MM.1S (cell line): ENCODE results near the gene FRMD1.

Experiments
- DNase-seq: peaks from one replicate; pipeline ENCODE4 v3.0.0-alpha.2; 2015
- H2AFZ ChIP-seq: fragments of 300-600 bp; sonication (generic); 2 replicates; pipeline ENCODE4 v1.6.0; 2016; ENCODE audit warnings: antibody characterized with exemption, low read length
- H3F3A ChIP-seq: fragments of 300-600 bp; sonication (generic); 2 replicates; pipeline ENCODE4 v1.6.1; 2016; ENCODE audit warnings: mild to moderate bottlenecking, antibody characterized with exemption, low read length, moderate library complexity, mixed read lengths; ENCODE audit not compliant: insufficient read depth
- H3K27ac ChIP-seq: fragments of 300-600 bp; sonication (generic); 2 replicates; pipeline ENCODE4 v1.5.1; 2016; ENCODE audit warnings: mild to moderate bottlenecking, low read length
- H3K27me3 ChIP-seq: fragments of 300-600 bp; sonication (generic); replicated peaks from 2 replicates; pipeline ENCODE4 v1.6.0; 2016; ENCODE audit warnings: low read length; ENCODE audit not compliant: insufficient read depth
- H3K36me3 ChIP-seq: fragments of 300-600 bp; sonication (generic); replicated peaks from 2 replicates; pipeline ENCODE4 v1.6.1; 2016; ENCODE audit warnings: mild to moderate bottlenecking, low read length, mixed read lengths; ENCODE audit not compliant: insufficient read depth
- H3K4me1 ChIP-seq: fragments of 300-600 bp; sonication (generic); 2 replicates; pipeline ENCODE4 v1.6.1; 2016; ENCODE audit warnings: low read length, mixed read lengths
- H3K4me2 ChIP-seq: fragments of 300-600 bp; sonication (generic); 2 replicates; pipeline ENCODE4 v1.6.0; 2016; ENCODE audit warnings: low read depth, low read length
- H3K4me3 ChIP-seq: fragments of 300-600 bp; sonication (generic); 2 replicates; pipeline ENCODE4 v1.5.1; 2016; ENCODE audit warnings: low read length, mixed read lengths
- H3K79me2 ChIP-seq: fragments of 300-600 bp; sonication (generic); 2 replicates; pipeline ENCODE4 v1.6.1; 2016; ENCODE audit warnings: mixed run types, low read length, mixed read lengths
- H3K9ac ChIP-seq: fragments of 300-600 bp; sonication (generic); 2 replicates; pipeline ENCODE4 v1.6.1; 2016; ENCODE audit warnings: low read length, mixed read lengths
- H3K9me2 ChIP-seq: fragments of 300-600 bp; sonication (generic); replicated peaks from 2 replicates; pipeline ENCODE4 v1.6.1; 2016; ENCODE audit warnings: mild to moderate bottlenecking, low read length, mixed read lengths; ENCODE audit not compliant: insufficient read depth
- H3K9me3 ChIP-seq: fragments of 300-600 bp; sonication (generic); replicated peaks from 2 replicates; pipeline ENCODE4 v1.6.1; 2016; ENCODE audit warnings: mild to moderate bottlenecking, low read length, mixed read lengths; ENCODE audit not compliant: insufficient read depth
- H4K20me1 ChIP-seq: fragments of 300-600 bp; sonication (generic); 2 replicates; pipeline ENCODE4 v1.6.1; 2016; ENCODE audit warnings: mild to moderate bottlenecking, low read length, moderate library complexity, mixed read lengths; ENCODE audit not compliant: insufficient read depth
- CTCF ChIP-seq: fragments of 300-600 bp; sonication (generic); IDR thresholded peaks from 2 replicates; pipeline ENCODE4 v1.5.1; 2016; ENCODE audit warnings: antibody characterized with exemption, low read length, mixed read lengths
- EZH2 ChIP-seq: fragments of 300-600 bp; sonication (generic); optimal IDR thresholded peaks from 2 replicates; pipeline ENCODE3; 2017; ENCODE audit warnings: low read depth, mild to moderate bottlenecking, antibody characterized with exemption, low read length, mixed read lengths
- EZH2phosphoT487 ChIP-seq: fragments of 300-600 bp; sonication (generic); IDR thresholded peaks from 2 replicates; pipeline ENCODE4 v1.6.1; 2018; ENCODE audit warnings: antibody characterized with exemption, low read length

Gene FRMD1

GRCh38 chr6:168045141-168045691 is 33.8 kb downstream of the FRMD1 start:
- H3K4me3 ChIP-seq, result no peak overlapping the region
- no peak overlapping the region for H3K9ac ChIP-seq
- H2AFZ ChIP-seq, result no peak overlapping the region
- H3K27ac ChIP-seq, result no peak overlapping the region
- no peak for DNase-seq
- H3F3A ChIP-seq, result no peaks in the 10 kb centered on the region
- no peaks in the 10 kb centered on the region; the same call in 1 of the 2 replicates for H3K27me3 ChIP-seq
- no peaks in the 10 kb centered on the region for H3K79me2 ChIP-seq
- no peak for TF ChIP-seq CTCF
- no peak for TF ChIP-seq EZH2phosphoT487
- TF ChIP-seq EZH2, result no peak
- no peaks in the 10 kb centered on the region for H3K9me3 ChIP-seq
- H3K4me1 ChIP-seq, result no peaks in the 10 kb centered on the region
- no peaks in the 10 kb centered on the region for H4K20me1 ChIP-seq
- no peak overlapping the region for H3K4me2 ChIP-seq
- no peaks in the 10 kb centered on the region for H3K36me3 ChIP-seq
- no peaks in the 10 kb centered on the region for H3K9me2 ChIP-seq

GRCh38 chr6:168044521-168045130 is 34.4 kb downstream of the FRMD1 start:
- Histone ChIP-seq H3K27ac (no peak overlapping the region), H3K4me2 (no peak overlapping the region), H2AFZ (no peak overlapping the region), H3K9me2 (no peaks in the 10 kb centered on the region), H4K20me1 (no peaks in the 10 kb centered on the region), H3F3A (no peaks in the 10 kb centered on the region), H3K36me3 (no peaks in the 10 kb centered on the region), H3K9ac (no peak overlapping the region), H3K9me3 (no peaks in the 10 kb centered on the region), H3K4me1 (no peaks in the 10 kb centered on the region), H3K79me2 (no peaks in the 10 kb centered on the region), H3K4me3 (no peak overlapping the region), H3K27me3 (no peaks in the 10 kb centered on the region)
- TF ChIP-seq EZH2, result no peak
- no peak for TF ChIP-seq CTCF
- no peak for TF ChIP-seq EZH2phosphoT487
- no peak for DNase-seq

- no peaks in the 10 kb centered on the region for H3K27me3 ChIP-seq
- no peaks in the 10 kb centered on the region for H3K36me3 ChIP-seq
- no peak overlapping the region for H3K4me3 ChIP-seq
- no peak for TF ChIP-seq EZH2
- TF ChIP-seq CTCF, result no peak
- no peak for TF ChIP-seq EZH2phosphoT487
- H3F3A ChIP-seq, result no peaks in the 10 kb centered on the region
- no peak for DNase-seq
- no peaks in the 10 kb centered on the region for H3K9me2 ChIP-seq
- H3K27ac ChIP-seq, result no peak overlapping the region
- H3K79me2 ChIP-seq, result no peaks in the 10 kb centered on the region
- H3K9ac ChIP-seq, result no peak overlapping the region
- H3K4me2 ChIP-seq, result no peak overlapping the region
- H4K20me1 ChIP-seq, result no peaks in the 10 kb centered on the region
- H3K9me3 ChIP-seq, result no peaks in the 10 kb centered on the region
- no peak overlapping the region for H2AFZ ChIP-seq
- H3K4me1 ChIP-seq, result no peaks in the 10 kb centered on the region
Observed at GRCh38 chr6:168043848-168044415, 35.1 kb downstream of the FRMD1 start.
